Kidney (tissue), 14 donors: Measurements from ENCODE around the gene GALNT1. TPM values are rescaled to one million over a fixed set of nuclear protein-coding genes. Genes with fewer than 3 reads are reported as not detected.
A peak's percentile ranks its signal among the peaks of the same experiment; 100 is the strongest.

Experiments used
- DNase-seq, 5 donors: peaks; one replicate each; pipeline ENCODE4 v3.0.0-alpha.2; 2013 to 2020
- FAIRE-seq: peaks from 2 replicates; lab custom pipeline; 2012; peaks lifted over from hg19 to GRCh38; lab: Jason Lieb, UNC
- H3K27ac ChIP-seq, 2 donors: one replicate each; pipeline ENCODE4 v1.7.0; 2013; ENCODE audit warnings: low read depth in 2 of 2, low read length in 2 of 2, inconsistent platforms in 1 of 2
- H3K27me3 ChIP-seq: one replicate; pipeline ENCODE4 v1.7.1; 2013; ENCODE audit warnings: low read length, inconsistent platforms; ENCODE audit not compliant: control insufficient read depth, insufficient read depth
- H3K36me3 ChIP-seq, 3 donors: one replicate each; pipeline versions ENCODE4 v1.7.0 to v1.7.1; 2013; ENCODE audit warnings: low read length in 3 of 3, control low read depth in 1 of 3, inconsistent platforms in 1 of 3; ENCODE audit not compliant: insufficient read depth in 3 of 3, control insufficient read depth in 2 of 3
- H3K4me1 ChIP-seq, 3 donors: one replicate each; pipeline versions ENCODE4 v1.7.0 to v1.7.1; 2013; ENCODE audit warnings: low read length in 3 of 3, inconsistent platforms in 1 of 3, low read depth in 1 of 3; ENCODE audit not compliant: control insufficient read depth in 2 of 3, insufficient read depth in 2 of 3
- H3K4me3 ChIP-seq, 3 donors: one replicate each; pipeline versions ENCODE4 v1.7.0 to v1.8.1; 2013; ENCODE audit warnings: low read length in 3 of 3, control low read depth in 1 of 3, inconsistent platforms in 1 of 3
- H3K9ac ChIP-seq, 3 donors: one replicate each; pipeline versions ENCODE4 v1.7.0 to v1.7.1; 2013; ENCODE audit warnings: low read length in 3 of 3, control low read depth in 1 of 3, inconsistent platforms in 1 of 3
- H3K9me3 ChIP-seq, 3 donors: one replicate each; pipeline versions ENCODE4 v1.7.0 to v1.7.1; 2013; ENCODE audit warnings: low read length in 3 of 3, control low read depth in 1 of 3, inconsistent platforms in 1 of 3; ENCODE audit not compliant: control insufficient read depth in 2 of 3, insufficient read depth in 1 of 3
- intact Hi-C: fragments of 100-400 bp; cut with DNase I; formaldehyde crosslinking; loops from one replicate; pipeline ENCODE4 v1.11.1; 2022
- polyA plus RNA-seq: library from polyadenylated mRNA; stranded (reverse); fragments of 350-450 nt; fragmentation: Illumina TruSeq; extraction: RNeasy Lipid Tissue Mini Kit (QIAGEN cat#74804); gene quantifications from one replicate; pipeline ENCODE4 v1.2.3, GENCODE V29; 2014; ENCODE audit warnings: low read depth, low replicate concordance; ENCODE audit not compliant: insufficient read depth
- total RNA-seq: library from RNA; stranded (reverse); fragmentation: NEBNext Ultra II Directional; extraction: Animal tissue kit (Norgen Biotek cat#: 25700); gene quantifications from one replicate; pipeline ENCODE4 v1.2.1, GENCODE V29; 2021
- TF ChIP-seq, protein P1 (sequence below): IDR thresholded peaks from 3 replicates; pipeline ENCODE4 v1.5.1; 2012; ENCODE audit warnings: mild to moderate bottlenecking, moderate library complexity, borderline replicate concordance; ENCODE audit not compliant: insufficient read depth; ENCODE audit errors: extremely low read depth
- donor health status: control.
- donor health status: control.
- donor health status: control.
- donor health status: control.
- donor health status: control.
- donor health status: DM: yes; HTN: yes; CAD: no.
- donor health status: Normal renal cell carcinoma (clear cell type).

The GALNT1 gene
- total and polyA plus RNA-seq, 2 donors from 2014 or later: 11.8 to 59.3 TPM

DNA sequence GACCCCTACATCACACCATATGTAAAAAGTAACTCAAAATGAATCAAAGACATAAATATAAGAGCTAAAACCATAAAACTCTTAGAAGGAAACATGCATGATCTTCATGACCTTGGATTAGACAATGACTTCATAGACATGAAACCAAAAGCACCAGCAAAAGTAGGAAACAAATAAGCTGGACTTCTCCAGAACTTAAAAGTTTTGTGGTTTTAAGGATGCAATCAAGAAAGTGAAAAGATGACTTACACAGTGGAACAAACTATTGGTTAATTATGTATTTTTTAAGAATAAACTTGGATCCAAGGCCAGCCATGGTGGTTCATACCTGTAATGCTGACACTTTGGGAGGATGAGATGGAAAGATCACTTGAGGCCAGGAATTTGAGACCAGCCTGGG lies 150.2 kb downstream of the GALNT1 start:
- TF ChIP-seq, protein P1, sequence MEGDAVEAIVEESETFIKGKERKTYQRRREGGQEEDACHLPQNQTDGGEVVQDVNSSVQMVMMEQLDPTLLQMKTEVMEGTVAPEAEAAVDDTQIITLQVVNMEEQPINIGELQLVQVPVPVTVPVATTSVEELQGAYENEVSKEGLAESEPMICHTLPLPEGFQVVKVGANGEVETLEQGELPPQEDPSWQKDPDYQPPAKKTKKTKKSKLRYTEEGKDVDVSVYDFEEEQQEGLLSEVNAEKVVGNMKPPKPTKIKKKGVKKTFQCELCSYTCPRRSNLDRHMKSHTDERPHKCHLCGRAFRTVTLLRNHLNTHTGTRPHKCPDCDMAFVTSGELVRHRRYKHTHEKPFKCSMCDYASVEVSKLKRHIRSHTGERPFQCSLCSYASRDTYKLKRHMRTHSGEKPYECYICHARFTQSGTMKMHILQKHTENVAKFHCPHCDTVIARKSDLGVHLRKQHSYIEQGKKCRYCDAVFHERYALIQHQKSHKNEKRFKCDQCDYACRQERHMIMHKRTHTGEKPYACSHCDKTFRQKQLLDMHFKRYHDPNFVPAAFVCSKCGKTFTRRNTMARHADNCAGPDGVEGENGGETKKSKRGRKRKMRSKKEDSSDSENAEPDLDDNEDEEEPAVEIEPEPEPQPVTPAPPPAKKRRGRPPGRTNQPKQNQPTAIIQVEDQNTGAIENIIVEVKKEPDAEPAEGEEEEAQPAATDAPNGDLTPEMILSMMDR: no peak
- Histone ChIP-seq H3K4me1 (no peaks in the 10 kb centered on the region), H3K9me3 (no peaks in the 10 kb centered on the region), H3K36me3 (no peaks in the 10 kb centered on the region), H3K27ac (no peak overlapping the region), H3K9ac (no peak overlapping the region), H3K27me3 (no peaks in the 10 kb centered on the region), H3K4me3 (no peak overlapping the region)
- intact Hi-C loops: no loop called here
- DNase-seq (no peak), FAIRE-seq (no peak)

DNA sequence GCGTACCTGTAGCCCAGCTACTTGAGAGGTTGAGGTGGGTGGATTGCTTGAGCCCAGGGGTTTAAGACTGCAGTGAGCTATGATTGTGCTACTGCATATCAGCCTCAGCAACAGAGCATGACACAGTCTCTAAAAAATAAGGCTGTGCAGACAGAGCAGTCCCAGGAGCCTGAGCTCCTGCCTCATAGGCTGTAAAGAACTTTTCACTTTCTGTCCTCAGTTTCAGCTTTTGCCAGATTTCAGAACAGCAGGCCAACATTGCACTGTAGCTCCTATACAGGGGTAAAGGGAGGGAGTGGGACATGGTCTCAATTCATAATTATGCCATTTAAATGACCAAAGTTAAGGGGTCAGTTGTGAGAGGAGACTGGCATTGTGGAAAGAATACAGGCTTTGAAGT lies 150.6 kb downstream of the GALNT1 start:
- H3K4me1 ChIP-seq: no peaks in the 10 kb centered on the region
- no peaks in the 10 kb centered on the region for H3K36me3 ChIP-seq
- no peaks in the 10 kb centered on the region for H3K27me3 ChIP-seq
- TF ChIP-seq, protein P1: no peak
- H3K27ac ChIP-seq: no peak overlapping the region
- no peak for DNase-seq
- intact Hi-C loops: no loop called here
- no peak overlapping the region for H3K4me3 ChIP-seq
- H3K9ac ChIP-seq: no peak overlapping the region
- no peaks in the 10 kb centered on the region for H3K9me3 ChIP-seq
- no peak for FAIRE-seq

DNA sequence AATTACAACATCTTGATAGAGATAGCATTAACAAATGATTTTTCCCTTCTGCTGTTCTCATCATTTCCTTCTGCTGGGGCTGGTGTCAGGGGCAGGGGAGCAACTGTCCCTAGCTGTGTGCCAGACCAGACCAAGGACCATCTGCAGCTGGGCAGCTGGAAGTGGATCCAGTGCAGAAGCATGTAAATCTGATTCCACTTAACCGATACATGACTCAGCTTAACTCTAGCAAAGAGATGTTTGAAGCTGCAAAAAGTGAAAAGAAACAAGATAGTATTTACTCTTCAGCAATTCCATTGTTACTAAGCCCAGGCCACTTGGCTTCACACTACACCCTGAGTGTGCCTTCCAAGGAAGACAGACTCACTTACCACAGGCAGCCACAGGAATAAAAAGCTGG lies 151.1 kb downstream of the GALNT1 start:
- DNase-seq: no peak
- Histone ChIP-seq H3K9me3 (no peaks in the 10 kb centered on the region), H3K27me3 (no peaks in the 10 kb centered on the region), H3K4me1 (no peaks in the 10 kb centered on the region), H3K36me3 (no peaks in the 10 kb centered on the region), H3K9ac (no peak overlapping the region), H3K4me3 (no peak overlapping the region), H3K27ac (no peak overlapping the region)
- no peak for FAIRE-seq
- TF ChIP-seq, protein P1: no peak
- intact Hi-C loops: no loop called here

DNA sequence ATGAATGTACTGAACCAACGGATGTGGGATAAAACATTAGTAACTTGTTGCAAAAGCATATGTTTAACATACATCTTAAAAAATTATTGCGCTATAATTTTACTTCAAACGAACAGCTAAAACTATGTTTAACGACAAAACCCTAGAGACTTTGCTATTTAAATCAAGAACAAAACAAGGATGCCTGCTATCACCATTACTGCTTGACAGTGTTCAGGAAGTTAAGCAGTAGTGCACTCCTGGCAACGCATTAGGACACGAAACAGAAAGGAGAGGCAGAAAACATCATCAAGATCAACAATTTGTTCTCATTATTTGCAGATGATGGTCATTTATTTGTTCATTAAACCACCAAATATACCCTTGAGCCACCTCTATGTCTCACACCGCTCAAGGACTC lies 151.9 kb downstream of the GALNT1 start:
- TF ChIP-seq, protein P1: no peak
- Histone ChIP-seq H3K27ac (no peak overlapping the region), H3K36me3 (no peaks in the 10 kb centered on the region), H3K4me1 (no peaks in the 10 kb centered on the region), H3K27me3 (no peaks in the 10 kb centered on the region), H3K9ac (no peak overlapping the region), H3K9me3 (no peaks in the 10 kb centered on the region), H3K4me3 (no peak overlapping the region)
- FAIRE-seq (no peak), DNase-seq (peak in 2 of 5 donors; percentile 22 to 66)
- intact Hi-C loops: no loop called here
